GM19043 (cell line): ENCODE measurements around the gene C11orf68.

ENCODE experiments used
- ATAC-seq: cut with Tn5 transposase; IDR thresholded peaks from one replicate; pipeline ENCODE4 v1.9.1; 2021; ENCODE audit warnings: low read depth; ENCODE audit not compliant: unreplicated experiment

The C11orf68 gene

GRCh38 chr11:65879617-65880016, 39.2 kb downstream of the C11orf68 start, which contains the start of gene CTSW:
CTSW (plus strand) TSS chr11:65879837; CDS start chr11:65879855, 18 bp downstream.
- no peak for ATAC-seq

- peak; percentile 72 for ATAC-seq
These were observed 45.3 kb downstream of the C11orf68 start for GRCh38 chr11:65873318-65874156.

GRCh38 chr11:65872586-65873317, 46.1 kb downstream of the C11orf68 start, which contains the start of gene EFEMP2:
EFEMP2 (minus strand) TSS chr11:65872800; CDS start chr11:65872354, 446 bp downstream.
- ATAC-seq, result no peak

GRCh38 chr11:65871811-65872548, 46.9 kb downstream of the C11orf68 start:
- ATAC-seq, result no peak

GRCh38 chr11:65870706-65871681, 47.9 kb downstream of the C11orf68 start:
- no peak for ATAC-seq

GRCh38 chr11:65870307-65870658, 48.6 kb downstream of the C11orf68 start:
- no peak for ATAC-seq

GRCh38 chr11:65869643-65870306, 49.1 kb downstream of the C11orf68 start:
- no peak for ATAC-seq

GRCh38 chr11:65868907-65869306, 50.0 kb downstream of the C11orf68 start:
- ATAC-seq, result no peak

- no peak for ATAC-seq
These were observed 50.7 kb downstream of the C11orf68 start for GRCh38 chr11:65868076-65868667.

- no peak for ATAC-seq
These were observed 51.4 kb downstream of the C11orf68 start for GRCh38 chr11:65867284-65868071.
